PC-3 (cell line): ENCODE data around the gene AFF1. TPM values are rescaled to one million over a fixed set of nuclear protein-coding genes. Genes with fewer than 3 reads are reported as not detected.

Experiments used
- ATAC-seq: fragments of 200-7000 bp; cut with Tn5 transposase; 2 replicates; pipeline ENCODE4 v1.9.1; 2020; ENCODE audit warnings: mild to moderate bottlenecking, moderate library complexity
- BruUV-seq: library from RNA; stranded (reverse); fragments of 400-500 nt; replicated peaks from 2 replicates; lab custom pipeline; 2021; lab: Mats Ljungman, UMichigan
- CTCF ChIA-PET: fragments of 300-600 bp; sonication (Branson Sonifier 250); formaldehyde crosslinking; loops from one replicate; lab custom pipeline; 2022; ENCODE audit warnings: antibody characterized with exemption; lab: Charles Lee
- POLR2A ChIA-PET: fragments of 300-600 bp; sonication (Branson Sonifier 250); formaldehyde crosslinking; loops from one replicate; lab custom pipeline; 2022; ENCODE audit warnings: antibody characterized with exemption; ENCODE audit not compliant: unreplicated experiment; lab: Charles Lee
- DNase-seq: peaks from one replicate; pipeline ENCODE4 v3.0.0-alpha.2; 2015
- H2AFZ ChIP-seq: fragments of 300-600 bp; sonication (generic); 2 replicates; pipeline ENCODE4 v1.6.0; 2016; ENCODE audit warnings: antibody characterized with exemption, low read length
- H3F3A ChIP-seq: fragments of 300-600 bp; sonication (generic); one replicate; pipeline ENCODE4 v1.6.0; 2017; ENCODE audit warnings: antibody characterized with exemption, low read length, control low read depth, mild to moderate bottlenecking; ENCODE audit not compliant: unreplicated experiment
- H3K27ac ChIP-seq: fragments of 300-600 bp; sonication (generic); 2 replicates; pipeline ENCODE4 v1.5.1; 2016; ENCODE audit warnings: mild to moderate bottlenecking, low read length
- H3K27me3 ChIP-seq: fragments of 300-600 bp; sonication (generic); 2 replicates; pipeline ENCODE4 v1.6.1; 2016; ENCODE audit warnings: low read length, mixed read lengths
- H3K36me3 ChIP-seq: fragments of 300-600 bp; sonication (generic); 2 replicates; pipeline ENCODE4 v1.6.1; 2016; ENCODE audit warnings: low read depth, mixed run types, low read length, mixed read lengths
- H3K4me1 ChIP-seq: fragments of 300-600 bp; sonication (generic); 2 replicates; pipeline ENCODE4 v1.5.1; 2016; ENCODE audit warnings: low read length; ENCODE audit not compliant: insufficient read depth
- H3K4me2 ChIP-seq: fragments of 300-600 bp; sonication (generic); 2 replicates; pipeline ENCODE4 v1.6.0; 2016; ENCODE audit warnings: low read length
- H3K4me3 ChIP-seq: fragments of 300-600 bp; sonication (generic); 2 replicates; pipeline ENCODE4 v1.5.1; 2016; ENCODE audit warnings: mild to moderate bottlenecking, low read length, mixed read lengths
- H3K79me2 ChIP-seq: fragments of 300-600 bp; sonication (generic); 2 replicates; pipeline ENCODE4 v1.6.1; 2017; ENCODE audit warnings: low read length, mixed read lengths
- H3K9ac ChIP-seq: fragments of 300-600 bp; sonication (generic); 2 replicates; pipeline ENCODE4 v1.6.0; 2016; ENCODE audit warnings: mild to moderate bottlenecking, low read length
- H3K9me2 ChIP-seq: fragments of 300-600 bp; sonication (generic); replicated peaks from 2 replicates; pipeline ENCODE4 v1.6.1; 2016; ENCODE audit warnings: mixed run types, low read length, mixed read lengths
- H3K9me3 ChIP-seq: fragments of 300-600 bp; sonication (generic); 2 replicates; pipeline ENCODE4 v1.6.1; 2016; ENCODE audit warnings: low read length, mixed read lengths
- H4K20me1 ChIP-seq: fragments of 300-600 bp; sonication (generic); 2 replicates; pipeline ENCODE4 v1.6.1; 2016; ENCODE audit warnings: low read length, mixed read lengths
- CTCF ChIP-seq: fragments of 300-600 bp; sonication (generic); conservative IDR thresholded peaks from 2 replicates; pipeline ENCODE4 v1.5.1; 2017; ENCODE audit warnings: antibody characterized with exemption, low read depth, mild to moderate bottlenecking, low read length
- EZH2 ChIP-seq: fragments of 300-600 bp; sonication (generic); IDR thresholded peaks from one replicate; pipeline ENCODE4 v1.6.1; 2017; ENCODE audit warnings: antibody characterized with exemption, mild to moderate bottlenecking, low read length; ENCODE audit not compliant: unreplicated experiment
- EZH2phosphoT487 ChIP-seq: fragments of 300-600 bp; sonication (generic); IDR thresholded peaks from 2 replicates; pipeline ENCODE4 v1.6.1; 2018; ENCODE audit warnings: mild to moderate bottlenecking, antibody characterized with exemption, low read length, borderline replicate concordance
- intact Hi-C: fragments of 100-400 bp; cut with micrococcal nuclease; formaldehyde crosslinking; loops from 2 replicates; pipeline ENCODE4 v1.9.0; 2023
- total RNA-seq: library from RNA; depleted of rRNA; stranded (reverse); fragments of >200 nt; gene quantifications from 2 replicates; pipeline ENCODE4 v1.2.3, GENCODE V29; 2014

The AFF1 gene
- total RNA-seq, 1 experiment from 2014 or later: 8.1 TPM

GRCh38 chr4:87053802-87054767, 119.3 kb downstream of the AFF1 start:
- Histone ChIP-seq H3F3A (no peaks in the 10 kb centered on the region), H3K9ac (no peak overlapping the region), H4K20me1 (no peaks in the 10 kb centered on the region), H3K4me2 (no peak overlapping the region), H3K36me3 (no peaks in the 10 kb centered on the region), H3K4me3 (no peak overlapping the region), H2AFZ (no peak overlapping the region), H3K27ac (peak overlapping the region; percentile 8; the same call in 1 of the 2 replicates), H3K9me2 (no peaks in the 10 kb centered on the region), H3K79me2 (peaks cover 13% of the 10 kb centered on the region; the same call in 1 of the 2 replicates), H3K4me1 (peaks cover 29% of the 10 kb centered on the region), H3K27me3 (no peaks in the 10 kb centered on the region), H3K9me3 (no peaks in the 10 kb centered on the region)
- ChIA-PET CTCF (no interaction called here), POLR2A (no interaction called here)
- no peak for TF ChIP-seq CTCF
- TF ChIP-seq EZH2: no peak
- no peak for TF ChIP-seq EZH2phosphoT487
- intact Hi-C loops: no loop called here
- no TSS peak for BruUV-seq
- ATAC-seq (no peak), DNase-seq (no peak)

GRCh38 chr4:87054900-87055299, 120.1 kb downstream of the AFF1 start:
- Histone ChIP-seq H3K27ac (no peak overlapping the region), H2AFZ (no peak overlapping the region), H3K36me3 (no peaks in the 10 kb centered on the region), H3K9ac (no peak overlapping the region), H3K9me3 (no peaks in the 10 kb centered on the region), H3K4me1 (peaks cover 37% of the 10 kb centered on the region), H3F3A (peaks cover 4% of the 10 kb centered on the region), H3K79me2 (peaks cover 16% of the 10 kb centered on the region; the same call in 1 of the 2 replicates), H3K9me2 (no peaks in the 10 kb centered on the region), H4K20me1 (no peaks in the 10 kb centered on the region), H3K4me2 (no peak overlapping the region), H3K27me3 (no peaks in the 10 kb centered on the region), H3K4me3 (no peak overlapping the region)
- intact Hi-C loops: no loop called here
- CTCF ChIA-PET: no interaction called here
- ATAC-seq (no peak), DNase-seq (no peak)
- TF ChIP-seq CTCF (no peak), EZH2phosphoT487 (no peak), EZH2 (no peak)
- no TSS peak for BruUV-seq
- POLR2A ChIA-PET: no interaction called here

- BruUV-seq: no TSS peak
- POLR2A ChIA-PET: no interaction called here
- H3K4me1 ChIP-seq: peaks cover 41% of the 10 kb centered on the region
Observed at GRCh38 chr4:87055311-87055710, 120.5 kb downstream of the AFF1 start.

More at GRCh38 chr4:87055311-87055710, 120.5 kb downstream of the AFF1 start:
- no peak overlapping the region for H3K4me2 ChIP-seq
- DNase-seq (no peak), ATAC-seq (no peak)
- no peak overlapping the region for H3K4me3 ChIP-seq
- CTCF ChIA-PET: no interaction called here
- H3K36me3 ChIP-seq: no peaks in the 10 kb centered on the region
- H3K9me3 ChIP-seq: no peaks in the 10 kb centered on the region
- H3K9me2 ChIP-seq: no peaks in the 10 kb centered on the region
- H4K20me1 ChIP-seq: no peaks in the 10 kb centered on the region
- H3F3A ChIP-seq: peaks cover 6% of the 10 kb centered on the region
- H3K9ac ChIP-seq: no peak overlapping the region
- intact Hi-C loops: no loop called here
- H3K79me2 ChIP-seq: peaks cover 16% of the 10 kb centered on the region; the same call in 1 of the 2 replicates
- H3K27me3 ChIP-seq: no peaks in the 10 kb centered on the region
- H2AFZ ChIP-seq: no peak overlapping the region
- no peak overlapping the region for H3K27ac ChIP-seq
- TF ChIP-seq CTCF: no peak
- no peak for TF ChIP-seq EZH2
- TF ChIP-seq EZH2phosphoT487: no peak
